Spinal cord (tissue), 10 donors: ENCODE results near the gene SOX21. TPM values are rescaled to one million over a fixed set of nuclear protein-coding genes. Genes with fewer than 3 reads are reported as not detected.
"Not testable (repeated sequence)": the region's sequence is repeated elsewhere in the genome, so short reads cannot be mapped to it uniquely, and the experiment has no call there.

Experiments
- DNase-seq, 6 donors: peaks; one replicate each; pipeline versions ENCODE4 v3.0.0 to v3.0.0-alpha.2; 2013 to 2015; ENCODE audit warnings: low spot score in 6 of 6, low read depth in 4 of 6
- H3K27ac ChIP-seq: one replicate; pipeline ENCODE4 v1.5.1; 2013; ENCODE audit warnings: low read depth, low read length, control low read depth
- H3K27me3 ChIP-seq: one replicate; pipeline ENCODE4 v1.6.1; 2013; ENCODE audit warnings: low read length; ENCODE audit not compliant: control insufficient read depth, insufficient read depth
- H3K36me3 ChIP-seq: one replicate; pipeline ENCODE4 v1.6.1; 2013; ENCODE audit warnings: low read length; ENCODE audit not compliant: control insufficient read depth, insufficient read depth
- H3K4me1 ChIP-seq: one replicate; pipeline ENCODE4 v1.6.1; 2013; ENCODE audit warnings: low read length; ENCODE audit not compliant: control insufficient read depth, insufficient read depth
- H3K4me3 ChIP-seq: one replicate; pipeline ENCODE4 v1.5.1; 2013; ENCODE audit warnings: low read depth, low read length, control low read depth
- H3K9me3 ChIP-seq: one replicate; pipeline ENCODE4 v1.6.1; 2013; ENCODE audit warnings: low read length; ENCODE audit not compliant: control insufficient read depth, insufficient read depth
- WGBS: methylation state at CpG from one replicate; pipeline ENCODE4 v1.1.5; 2013; ENCODE audit warnings: missing lambda C conversion rate; ENCODE audit not compliant: insufficient coverage; 5-methylcytosine and 5-hydroxymethylcytosine counted together
- polyA plus RNA-seq, 2 donors: library from polyadenylated mRNA; unstranded; fragments of 120-200 nt; gene quantifications; one replicate each; pipeline ENCODE4 v1.2.1, GENCODE V29; 2013; ENCODE audit not compliant: insufficient read length in 2 of 2
- total RNA-seq, 2 donors: library from RNA; depleted of rRNA in 1 of 2; stranded (reverse); fragments of 120-200 nt in 1 of 2; fragments of >200 nt in 1 of 2; gene quantifications; one replicate each; pipeline versions ENCODE4 v1.2.3 to v1.2.4, GENCODE V29; 2013 to 2014
- donor health status: healthy.

SOX21 gene
- total and polyA plus RNA-seq, 4 donors, result 2.3 to 26.5 (median 11.1) TPM

DNA sequence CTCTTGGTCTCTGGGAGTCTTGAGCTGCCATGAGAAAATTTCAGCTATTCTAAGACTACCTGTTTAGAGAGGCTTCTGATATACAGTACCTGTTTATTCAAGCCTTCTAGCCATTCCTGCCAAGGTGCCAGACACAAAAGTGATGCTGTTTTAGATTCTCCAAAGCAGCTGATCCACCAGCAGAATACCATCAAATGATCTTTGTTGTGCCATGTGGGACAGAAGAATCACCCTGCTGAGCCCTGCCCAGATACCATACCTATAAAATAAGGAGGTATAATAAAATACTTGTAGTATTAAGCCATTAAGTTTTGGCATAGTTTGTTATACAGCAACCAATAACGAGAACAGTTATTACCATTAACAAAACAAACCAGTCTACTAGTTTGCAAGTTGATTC is 14.1 kb upstream of the SOX21 start:
- Histone ChIP-seq H3K9me3 (no peaks in the 10 kb centered on the region), H3K4me1 (no peaks in the 10 kb centered on the region), H3K4me3 (no peak overlapping the region), H3K27ac (no peak overlapping the region), H3K27me3 (peaks cover 6% of the 10 kb centered on the region), H3K36me3 (no peaks in the 10 kb centered on the region)
- no peak for DNase-seq
- WGBS, result no CpG with 5 or more reads among the region's 1 CpG

DNA sequence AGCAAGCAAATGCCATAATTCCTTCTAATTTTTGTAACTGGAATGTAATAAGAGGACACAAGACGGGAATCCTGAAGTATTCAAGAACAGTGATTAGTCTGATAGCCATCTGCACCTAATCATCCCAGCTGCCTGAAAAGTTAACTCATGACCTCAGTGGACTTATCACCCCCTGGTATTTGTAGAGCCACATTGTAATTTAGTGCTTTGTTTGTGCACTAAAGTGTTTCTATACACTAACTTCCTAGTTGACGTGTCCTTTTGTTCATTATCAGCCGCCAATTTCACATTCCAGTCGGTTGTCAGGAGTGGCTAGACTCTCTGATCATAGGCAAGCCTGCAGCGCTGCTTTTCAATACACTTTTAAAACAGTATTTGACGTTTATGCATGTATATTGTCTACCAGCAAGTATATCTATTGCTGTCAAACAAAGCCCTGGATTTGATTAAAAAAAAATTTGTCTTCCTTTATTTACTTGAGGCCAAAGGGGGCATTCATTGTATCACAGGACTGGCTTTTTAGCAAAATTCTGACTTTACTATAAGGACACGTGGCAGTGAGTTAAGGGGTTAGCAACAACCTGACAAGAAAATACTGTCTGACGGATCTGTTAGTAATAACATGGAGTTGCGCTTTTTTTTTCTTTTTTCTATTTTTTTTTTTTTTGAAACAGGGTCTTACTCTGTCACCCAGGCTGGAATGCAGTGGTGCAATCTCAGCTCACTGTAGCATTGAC is 10.4 kb upstream of the SOX21 start:
- Histone ChIP-seq H3K36me3 (no peaks in the 10 kb centered on the region), H3K4me3 (no peak overlapping the region), H3K9me3 (no peaks in the 10 kb centered on the region), H3K27ac (no peak overlapping the region), H3K27me3 (peaks cover 6% of the 10 kb centered on the region), H3K4me1 (no peaks in the 10 kb centered on the region)
- WGBS, result 35% methylated on average over 2 of the region's 9 CpGs
- DNase-seq, result no peak

DNA sequence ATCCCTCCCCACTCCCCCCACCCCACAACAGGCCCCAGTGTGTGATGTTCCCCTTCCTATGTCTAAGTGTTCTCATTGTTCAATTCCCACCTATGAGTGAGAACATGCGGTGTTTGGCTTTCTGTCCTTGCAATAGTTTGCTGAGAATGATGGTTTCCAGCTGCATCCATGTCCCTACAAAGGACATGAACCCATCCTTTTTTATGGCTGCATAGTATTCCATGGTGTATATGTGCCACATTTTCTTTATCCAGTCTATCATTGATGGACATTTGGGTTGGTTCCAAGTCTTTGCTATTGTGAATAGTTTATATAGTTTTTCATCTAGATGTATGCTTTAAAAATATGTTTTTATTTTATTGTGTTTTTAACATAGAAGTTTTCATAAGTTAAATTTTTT is 6.4 kb upstream of the SOX21 start:
- not testable (repeated sequence) for DNase-seq, H3K36me3 ChIP-seq, H3K9me3 ChIP-seq, H3K4me1 ChIP-seq, H3K27ac ChIP-seq, H3K4me3 ChIP-seq
- H3K27me3 ChIP-seq, result peaks cover 19% of the 10 kb centered on the region
- no CpG with 5 or more reads among the region's 1 CpG for WGBS

DNA sequence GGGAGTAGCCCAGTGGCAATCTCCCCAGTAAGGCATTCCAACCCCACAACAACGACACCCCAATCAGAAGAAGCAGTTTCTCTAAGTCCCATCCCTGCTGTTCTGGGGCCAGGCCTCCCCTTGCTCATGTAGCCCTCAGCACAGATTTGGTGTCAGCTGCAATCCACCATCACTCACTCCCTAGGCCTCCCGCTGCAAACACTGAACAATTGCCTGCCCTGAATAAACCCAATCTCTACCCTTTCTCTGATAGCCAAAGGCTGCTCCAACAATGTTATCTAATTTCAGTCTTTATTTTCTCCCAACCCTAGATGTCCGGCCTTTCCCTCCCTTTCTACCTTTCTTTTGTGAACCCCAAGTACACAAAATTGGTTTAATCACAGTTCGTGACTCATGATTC is 5.6 kb upstream of the SOX21 start:
- Histone ChIP-seq H3K4me3 (no peak overlapping the region), H3K27ac (no peak overlapping the region), H3K4me1 (peaks cover 8% of the 10 kb centered on the region), H3K36me3 (no peaks in the 10 kb centered on the region), H3K9me3 (no peaks in the 10 kb centered on the region), H3K27me3 (peaks cover 24% of the 10 kb centered on the region)
- no peak for DNase-seq
- 67% methylated on average over 3 of the region's 4 CpGs for WGBS

DNA sequence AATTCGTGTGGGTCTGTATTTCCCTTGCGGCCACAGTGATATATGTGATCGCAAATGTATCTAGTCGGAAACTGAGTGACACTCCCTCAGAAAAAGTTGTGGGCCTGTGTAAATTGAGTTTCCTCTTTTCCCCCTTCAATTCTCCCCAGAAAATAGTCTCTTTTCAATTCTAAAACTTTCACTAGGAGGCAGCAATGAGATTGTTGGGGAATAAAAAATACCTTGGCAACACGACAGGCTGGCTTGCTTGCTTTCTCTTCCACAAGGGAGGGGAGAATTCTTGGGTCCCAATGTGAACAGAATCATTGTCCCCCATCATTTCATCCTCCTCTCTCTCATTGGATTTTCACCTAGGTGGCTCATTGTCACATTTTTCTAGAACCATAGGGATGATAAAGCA is 3.7 kb upstream of the SOX21 start:
- Histone ChIP-seq H3K9me3 (no peaks in the 10 kb centered on the region), H3K4me1 (peaks cover 16% of the 10 kb centered on the region), H3K36me3 (no peaks in the 10 kb centered on the region), H3K27ac (no peak overlapping the region), H3K27me3 (peaks cover 32% of the 10 kb centered on the region), H3K4me3 (no peak overlapping the region)
- peak in 2 of 6 donors; percentile 51 to 60 for DNase-seq
- no CpG with 5 or more reads among the region's 5 CpGs for WGBS

DNA sequence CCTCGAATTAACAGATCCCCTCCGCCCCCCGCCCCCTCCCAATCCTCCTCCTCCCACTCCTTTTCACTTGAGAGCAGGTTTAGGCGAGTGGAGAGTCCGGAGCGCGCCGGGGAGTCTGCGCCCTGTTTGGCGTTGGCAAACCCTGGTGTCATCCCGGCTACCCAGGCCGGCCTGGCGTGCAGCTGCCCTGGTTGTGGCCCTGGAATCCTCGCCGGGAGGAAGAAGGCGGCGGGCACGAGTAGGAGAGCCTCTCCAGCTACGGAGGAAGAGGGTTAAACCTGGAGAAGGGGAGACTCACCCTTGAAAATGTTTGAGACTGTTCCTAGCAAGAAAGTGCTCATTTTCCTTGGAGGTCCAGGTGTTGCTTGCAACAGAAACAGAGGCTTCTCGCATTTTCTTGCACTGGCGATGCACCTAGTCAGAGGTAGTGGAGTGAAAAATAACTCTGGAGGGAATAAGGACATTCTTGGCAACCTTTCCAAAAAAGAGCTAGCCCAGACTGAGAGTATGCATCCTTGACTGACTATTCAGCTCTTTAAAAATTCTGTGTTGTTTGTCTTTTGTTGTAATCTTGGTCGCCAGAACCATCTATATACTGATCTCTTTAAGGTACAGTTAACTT is 1.3 kb upstream of the SOX21 start:
- peak in 1 of 6 donors; percentile 12 for DNase-seq
- peak overlapping the region; percentile 50 for H3K27ac ChIP-seq
- no peaks in the 10 kb centered on the region for H3K36me3 ChIP-seq
- H3K4me1 ChIP-seq, result peaks cover 20% of the 10 kb centered on the region
- 9% methylated on average over 18 of the region's 22 CpGs for WGBS
- H3K4me3 ChIP-seq, result peak overlapping the region; percentile 46
- peaks cover 54% of the 10 kb centered on the region for H3K27me3 ChIP-seq
- H3K9me3 ChIP-seq, result no peaks in the 10 kb centered on the region

DNA sequence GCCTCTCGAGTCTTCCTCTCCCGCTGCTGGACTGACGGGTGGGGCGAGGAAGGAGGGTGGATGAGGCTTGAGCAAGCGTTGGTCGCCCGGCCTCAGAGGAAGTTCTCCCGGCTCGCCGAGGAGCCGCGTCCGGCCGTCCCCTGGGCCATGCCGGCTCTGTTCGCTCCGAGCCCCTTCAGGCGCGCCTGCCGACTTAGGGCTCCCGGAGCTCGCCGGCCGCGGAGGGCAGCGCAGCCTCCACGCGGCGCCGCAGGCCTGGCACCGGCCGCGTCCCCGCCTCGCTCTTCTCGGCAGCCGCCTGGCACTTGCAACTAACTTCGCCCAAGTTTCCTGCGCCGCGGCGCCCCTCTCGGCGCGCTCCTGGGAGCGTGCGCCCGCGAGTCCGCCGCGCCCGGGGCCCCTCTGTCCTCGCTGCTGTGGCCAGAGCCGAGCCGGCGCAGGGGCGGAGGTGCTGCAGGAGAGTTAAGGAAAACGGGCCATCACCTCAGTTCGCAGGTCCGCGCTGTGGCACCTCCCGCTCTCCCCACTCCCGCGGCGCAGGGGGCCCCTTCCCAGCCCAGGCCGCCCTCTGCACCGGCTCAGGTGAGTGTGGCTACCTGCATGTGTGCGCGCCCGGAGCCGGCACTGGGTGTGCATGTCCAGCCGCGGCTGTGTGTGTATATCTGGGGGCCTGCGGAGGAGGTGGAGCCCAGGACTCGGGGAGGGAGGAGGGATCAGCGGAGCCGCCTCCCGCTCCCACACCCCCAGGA is 641 bp upstream of the SOX21 start:
- Histone ChIP-seq H3K9me3 (no peaks in the 10 kb centered on the region), H3K27me3 (peaks cover 61% of the 10 kb centered on the region), H3K4me1 (peaks cover 25% of the 10 kb centered on the region), H3K27ac (peak overlapping the region; percentile 80), H3K36me3 (no peaks in the 10 kb centered on the region), H3K4me3 (peak overlapping the region; percentile 62)
- DNase-seq, result peak in 2 of 6 donors; percentile 70 to 76
- WGBS, result under 1% methylated on average over 73 of the region's 79 CpGs

DNA sequence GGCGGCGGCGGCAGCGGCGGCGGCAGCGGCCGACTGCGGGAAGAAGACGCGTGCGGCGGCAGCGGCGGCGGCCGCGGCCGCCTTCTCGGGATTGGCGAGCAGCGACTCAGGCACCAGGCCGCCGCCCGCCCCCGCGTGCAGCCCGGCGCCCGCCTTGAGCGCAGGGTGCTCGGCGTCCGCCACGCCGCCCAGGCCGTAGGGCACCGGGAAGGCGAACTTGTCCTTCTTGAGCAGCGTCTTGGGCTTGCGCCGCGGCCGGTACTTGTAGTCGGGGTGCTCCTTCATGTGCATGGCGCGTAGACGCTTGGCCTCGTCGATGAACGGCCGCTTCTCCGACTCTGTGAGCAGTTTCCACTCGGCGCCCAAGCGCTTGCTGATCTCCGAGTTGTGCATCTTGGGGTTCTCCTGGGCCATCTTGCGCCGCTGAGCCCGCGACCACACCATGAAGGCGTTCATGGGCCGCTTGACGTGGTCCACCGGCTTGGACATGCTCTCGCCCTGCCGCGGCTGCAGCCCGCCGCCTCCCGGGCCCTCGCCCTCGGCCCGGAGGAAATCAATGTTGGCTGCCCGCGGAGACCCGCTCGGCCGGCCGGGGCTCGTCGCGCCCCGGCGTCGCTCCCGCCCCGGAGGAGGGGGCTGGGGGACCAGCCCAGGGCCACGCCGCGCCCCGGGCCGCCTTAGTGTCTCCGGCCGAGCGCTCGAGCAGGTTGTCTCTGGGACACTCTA is 621 bp downstream of the SOX21 start:
- under 1% methylated on average over 97 of the region's 97 CpGs for WGBS
- Histone ChIP-seq H3K27ac (peak overlapping the region; percentile 80), H3K27me3 (peaks cover 73% of the 10 kb centered on the region), H3K4me3 (peak overlapping the region; percentile 62), H3K4me1 (peaks cover 34% of the 10 kb centered on the region), H3K9me3 (no peaks in the 10 kb centered on the region), H3K36me3 (no peaks in the 10 kb centered on the region)
- DNase-seq, result peak in 2 of 6 donors; percentile 60 to 72

DNA sequence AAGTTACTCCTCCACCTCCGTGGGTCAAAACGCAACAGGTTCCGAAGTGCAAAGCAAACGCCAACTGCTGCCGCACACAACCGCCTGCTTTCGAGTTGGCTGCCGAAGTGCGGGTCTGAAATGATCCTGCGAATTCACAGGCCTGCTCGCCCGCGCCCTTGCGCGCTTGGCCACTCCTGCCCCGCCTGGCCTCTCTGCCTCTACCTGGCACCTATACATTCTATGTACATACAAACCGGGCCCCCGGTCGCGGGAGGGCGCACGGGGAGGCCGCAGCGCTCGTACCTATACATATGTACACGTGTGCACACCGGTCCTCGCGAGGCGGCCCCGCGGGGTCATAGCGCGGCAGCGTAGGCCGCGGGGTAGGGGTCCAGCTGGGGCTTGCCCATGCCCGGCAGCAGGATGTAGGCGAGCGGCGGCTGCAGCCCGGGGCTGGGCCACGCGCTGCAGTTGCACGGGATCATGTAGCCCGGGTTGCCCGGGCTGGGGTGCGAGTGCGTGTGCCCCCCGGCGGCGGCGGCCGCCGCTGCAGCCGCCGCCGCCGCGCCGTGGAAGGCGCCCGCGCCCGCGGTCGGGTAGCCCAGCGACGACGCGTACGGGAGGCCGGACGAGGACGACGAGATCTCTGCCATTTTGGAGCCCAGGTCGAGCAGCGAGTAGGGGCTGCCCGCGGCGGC is 1.3 kb downstream of the SOX21 start:
- H3K4me3 ChIP-seq, result peak overlapping the region; percentile 44
- no peaks in the 10 kb centered on the region for H3K9me3 ChIP-seq
- peak overlapping the region; percentile 75 for H3K27ac ChIP-seq
- DNase-seq, result peak in 2 of 6 donors; percentile 44 to 67
- peaks cover 78% of the 10 kb centered on the region for H3K27me3 ChIP-seq
- no peaks in the 10 kb centered on the region for H3K36me3 ChIP-seq
- under 1% methylated on average over 81 of the region's 81 CpGs for WGBS
- peaks cover 36% of the 10 kb centered on the region for H3K4me1 ChIP-seq
